Upper lobe of right lung (tissue), 1 donor: ENCODE results near the gene NWD2. TPM values are rescaled to one million over a fixed set of nuclear protein-coding genes. Genes with fewer than 3 reads are reported as not detected.

ENCODE experiments used
- ATAC-seq: fragments of 200-7000 bp; cut with Tn5 transposase; one replicate; pipeline ENCODE4 v1.9.1; 2020; ENCODE audit warnings: mild to moderate bottlenecking, moderate library complexity
- DNase-seq: peaks from one replicate; pipeline ENCODE4 v3.0.0-alpha.2; 2020
- H3K27ac ChIP-seq: fragments of 200-600 bp; one replicate; pipeline ENCODE4 v1.8.0; 2022
- H3K27me3 ChIP-seq: fragments of 200-600 bp; one replicate; pipeline ENCODE4 v1.8.0; 2022; ENCODE audit warnings: mild to moderate bottlenecking
- H3K36me3 ChIP-seq: fragments of 200-600 bp; one replicate; pipeline ENCODE4 v1.8.0; 2022
- H3K4me1 ChIP-seq: fragments of 200-600 bp; one replicate; pipeline ENCODE4 v1.8.0; 2022
- H3K4me3 ChIP-seq: fragments of 200-600 bp; one replicate; pipeline ENCODE4 v1.8.0; 2022; ENCODE audit warnings: mild to moderate bottlenecking
- H3K9me3 ChIP-seq: fragments of 200-600 bp; one replicate; pipeline ENCODE4 v1.8.0; 2022
- CTCF ChIP-seq: fragments of 200-600 bp; IDR thresholded peaks from one replicate; pipeline ENCODE4 v1.8.0; 2022; ENCODE audit warnings: antibody characterized with exemption
- intact Hi-C: fragments of 100-400 bp; cut with DNase I; formaldehyde crosslinking; loops from one replicate; pipeline ENCODE4 v1.11.0; 2022
- total RNA-seq: library from RNA; stranded (reverse); fragmentation: NEBNext Ultra II Directional; extraction: Animal tissue kit (Norgen Biotek cat#: 25700); gene quantifications from one replicate; pipeline ENCODE4 v1.2.1, GENCODE V29; 2021
- donor health status: DM: no; HTN: yes; CAD: no; lungs with severe emphysema.

NWD2 gene
- total RNA-seq, 1 donor from 2014 or later = not detected

GRCh38 chr4:37388681-37389365 is 144.3 kb downstream of the NWD2 start:
- no peaks in the 10 kb centered on the region for H3K36me3 ChIP-seq
- H3K27me3 ChIP-seq = no peaks in the 10 kb centered on the region
- DNase-seq = no peak
- intact Hi-C loops = no loop called here
- TF ChIP-seq CTCF = no peak
- no peaks in the 10 kb centered on the region for H3K4me1 ChIP-seq
- no peak overlapping the region for H3K4me3 ChIP-seq
- H3K9me3 ChIP-seq = no peaks in the 10 kb centered on the region
- no peak overlapping the region for H3K27ac ChIP-seq
- peak; percentile 71 for ATAC-seq

- Histone ChIP-seq H3K27ac (no peak overlapping the region), H3K9me3 (no peaks in the 10 kb centered on the region), H3K4me1 (no peaks in the 10 kb centered on the region), H3K4me3 (no peak overlapping the region), H3K27me3 (no peaks in the 10 kb centered on the region), H3K36me3 (no peaks in the 10 kb centered on the region)
- DNase-seq (no peak), ATAC-seq (no peak)
- intact Hi-C loops = no loop called here
- TF ChIP-seq CTCF = no peak
These were observed 144.8 kb downstream of the NWD2 start for GRCh38 chr4:37389366-37389765.

- intact Hi-C loops = no loop called here
- Histone ChIP-seq H3K27me3 (no peaks in the 10 kb centered on the region), H3K9me3 (no peaks in the 10 kb centered on the region), H3K36me3 (no peaks in the 10 kb centered on the region), H3K27ac (no peak overlapping the region), H3K4me1 (no peaks in the 10 kb centered on the region), H3K4me3 (no peak overlapping the region)
- DNase-seq = no peak
- peak; percentile 75 for TF ChIP-seq CTCF
- peak; percentile 78 for ATAC-seq
These were observed 145.5 kb downstream of the NWD2 start for GRCh38 chr4:37389967-37390580.

GRCh38 chr4:37392521-37393255 is 148.1 kb downstream of the NWD2 start:
- no peaks in the 10 kb centered on the region for H3K9me3 ChIP-seq
- H3K27ac ChIP-seq = no peak overlapping the region
- no peaks in the 10 kb centered on the region for H3K4me1 ChIP-seq
- TF ChIP-seq CTCF = no peak
- no peak overlapping the region for H3K4me3 ChIP-seq
- ATAC-seq = peak; percentile 55
- intact Hi-C loops = no loop called here
- no peaks in the 10 kb centered on the region for H3K36me3 ChIP-seq
- no peaks in the 10 kb centered on the region for H3K27me3 ChIP-seq
- DNase-seq = no peak

GRCh38 chr4:37393321-37393720 is 148.8 kb downstream of the NWD2 start:
- Histone ChIP-seq H3K27ac (no peak overlapping the region), H3K27me3 (no peaks in the 10 kb centered on the region), H3K4me1 (no peaks in the 10 kb centered on the region), H3K36me3 (no peaks in the 10 kb centered on the region), H3K4me3 (no peak overlapping the region), H3K9me3 (no peaks in the 10 kb centered on the region)
- intact Hi-C loops = no loop called here
- DNase-seq (no peak), ATAC-seq (no peak)
- TF ChIP-seq CTCF = no peak
